A549 treated with dexamethasone at 1 μM for 4 hours (cell line): Measurements from ENCODE around the gene BZW1. TPM values are rescaled to one million over a fixed set of nuclear protein-coding genes. Genes with fewer than 3 reads are reported as not detected.

Experiments
- total RNA-seq: library from RNA; stranded (reverse); fragments of 200-300 nt; extraction: Qiagen RNA extraction; gene quantifications from 5 replicates; pipeline ENCODE4 v1.2.3, GENCODE V29; 2022

Gene BZW1
- 375 to 639 TPM (median 503 TPM) in 5 replicates for total RNA-seq

DNA sequence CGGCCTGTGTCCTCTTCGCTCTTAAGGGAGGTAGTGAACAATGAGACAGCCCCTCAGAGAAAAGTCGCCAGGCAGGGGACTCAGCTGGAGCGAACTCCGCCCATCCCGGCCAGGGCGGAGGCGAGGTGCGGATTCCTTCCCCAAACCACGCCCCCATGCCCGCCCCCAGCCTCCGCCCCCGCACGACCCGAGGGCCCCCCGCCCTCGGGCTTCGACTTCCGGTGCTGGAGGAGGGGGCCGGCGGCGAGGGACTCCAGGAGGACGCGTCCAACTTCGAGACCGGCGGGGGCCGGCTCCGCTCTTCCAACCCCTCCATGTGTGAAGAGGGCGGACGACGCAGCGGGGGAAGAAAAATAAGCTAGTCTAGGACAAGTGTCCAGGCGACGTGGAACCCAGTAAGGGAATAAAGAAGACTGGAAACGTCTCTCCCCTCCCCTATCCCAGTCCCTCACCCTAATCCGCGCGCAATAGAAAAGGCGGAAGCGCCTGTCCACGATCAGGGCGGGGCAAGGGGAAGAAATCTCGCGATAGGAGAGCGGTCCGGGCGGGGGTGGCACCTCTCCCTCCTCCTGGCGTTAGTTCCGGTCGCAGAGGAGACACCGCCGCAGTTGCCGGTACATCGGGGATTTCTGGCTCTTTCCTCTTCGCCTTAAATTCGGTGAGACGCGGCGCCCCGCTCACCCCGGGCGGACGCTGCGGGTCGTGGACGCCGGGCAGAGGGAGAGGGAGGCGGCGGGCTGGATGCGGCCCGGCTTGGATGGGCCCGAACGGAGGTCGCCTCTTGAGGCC is at the start of gene BZW1:
TSS of gene BZW1 (plus strand) at position 578 of the 789 bp plus-strand sequence. CDS start 1,308 bp downstream, outside the sequence.

DNA sequence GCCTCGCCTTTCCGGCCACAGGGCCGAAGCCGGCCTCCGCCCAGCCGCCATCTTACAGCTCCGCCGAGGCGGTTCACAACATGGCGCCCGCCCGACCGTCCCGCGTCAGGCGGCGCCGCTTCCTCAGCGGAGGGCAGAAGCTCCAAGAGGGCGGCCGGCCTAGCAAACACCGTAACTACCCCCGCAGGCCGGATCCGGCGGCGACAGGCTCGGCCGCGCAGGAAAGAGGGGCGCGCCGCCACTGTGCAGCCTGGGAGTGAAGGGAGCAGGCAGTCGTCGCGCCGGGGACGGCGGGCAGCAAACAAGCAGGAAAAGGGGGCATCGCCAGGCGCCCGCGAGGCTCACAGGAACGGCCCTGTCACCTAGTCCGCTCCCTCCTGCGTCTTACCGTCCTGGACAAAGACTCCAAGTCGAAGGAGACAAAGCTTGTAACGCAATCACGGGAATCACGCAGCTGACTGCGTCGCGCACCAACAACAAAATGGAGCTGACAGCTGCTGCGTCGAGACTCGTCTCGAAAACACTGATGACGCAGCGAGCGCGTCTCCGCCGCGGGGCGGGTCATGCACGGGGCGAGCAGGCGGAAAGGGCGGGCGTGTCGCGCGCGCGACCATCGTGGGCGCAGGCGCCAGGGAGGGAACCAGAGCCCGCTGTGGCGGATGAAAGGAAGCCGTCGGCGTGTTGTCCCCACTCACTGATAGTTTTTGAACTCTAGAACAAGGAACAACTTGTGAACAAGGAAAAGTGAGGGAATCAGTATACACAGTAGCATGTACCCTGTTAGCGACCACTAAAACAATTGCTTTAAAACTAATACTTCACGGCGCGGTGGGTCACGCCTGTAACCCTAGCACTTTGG is 52.7 kb downstream of the BZW1 start, which contains the start of gene CLK1:
TSS of gene CLK1 (minus strand) at position 483 of the 859 bp plus-strand sequence. CDS start 2,796 bp downstream, outside the sequence.

Other genes with a start within 250 kb of the BZW1 start
- 5.0 to 6.8 TPM (median 5.4 TPM) in 5 replicates for gene AOX1, start 225.9 kb upstream of the BZW1 start, total RNA-seq
- gene CLK1, start 52.7 kb downstream of the BZW1 start, total RNA-seq, result 29.4 to 35.5 TPM (median 32.8 TPM) in 5 replicates
- 21.2 to 25.8 TPM (median 24.3 TPM) in 5 replicates for gene PPIL3, start 77.2 kb downstream of the BZW1 start, total RNA-seq
- 37.2 to 38.5 TPM (median 37.6 TPM) in 5 replicates for gene NIF3L1, start 77.5 kb downstream of the BZW1 start, total RNA-seq
- gene ORC2, start 151.8 kb downstream of the BZW1 start, total RNA-seq, result 12.3 to 17.0 TPM (median 13.4 TPM) in 5 replicates